ENCODE results near the gene MACROD1.

DNA sequence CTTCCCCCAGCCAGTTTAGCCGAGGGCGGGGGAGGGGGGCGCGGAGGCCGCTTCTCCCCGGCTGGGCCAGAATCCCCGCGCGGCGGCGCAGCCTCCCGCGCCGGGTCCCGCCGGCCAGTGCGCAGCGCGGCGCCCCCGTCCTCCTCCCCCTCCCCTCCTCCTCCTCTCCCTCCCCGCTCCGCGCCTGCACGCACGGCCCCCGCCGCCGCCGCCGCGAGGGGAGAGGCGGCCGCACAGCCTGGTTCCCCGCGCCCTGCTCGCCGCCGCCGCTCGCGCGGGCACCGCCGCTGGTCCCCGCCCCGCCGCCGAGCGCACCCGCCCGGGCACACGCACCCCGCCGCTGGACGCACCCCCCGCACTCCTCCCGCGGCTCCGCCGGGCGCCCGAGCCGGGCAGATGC lies 130.3 kb downstream of the MACROD1 start, which contains the start of gene FLRT1:
- TF ChIP-seq YY1 (IDR thresholded peaks at IDR 0.05; ENCODE audit: low read depth) (no peak), EP300 (IDR thresholded peaks at IDR 0.05; ENCODE audit: borderline replicate concordance) (no peak), TCF12 (IDR thresholded peaks at IDR 0.05; ENCODE audit: low read depth) (no peak), RAD21 (IDR thresholded peaks at IDR 0.05; ENCODE audit: low read depth) (no peak), MAX (IDR thresholded peaks at IDR 0.05) (no peak)
- TF ChIP-seq, protein P1, sequence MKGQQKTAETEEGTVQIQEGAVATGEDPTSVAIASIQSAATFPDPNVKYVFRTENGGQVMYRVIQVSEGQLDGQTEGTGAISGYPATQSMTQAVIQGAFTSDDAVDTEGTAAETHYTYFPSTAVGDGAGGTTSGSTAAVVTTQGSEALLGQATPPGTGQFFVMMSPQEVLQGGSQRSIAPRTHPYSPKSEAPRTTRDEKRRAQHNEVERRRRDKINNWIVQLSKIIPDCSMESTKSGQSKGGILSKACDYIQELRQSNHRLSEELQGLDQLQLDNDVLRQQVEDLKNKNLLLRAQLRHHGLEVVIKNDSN (IDR thresholded peaks at IDR 0.05): no peak

Data from Ishikawa (cell line).